IPS-NIHi7 (cell line): Measurements from ENCODE around the gene ACTR1B.
"Not testable (repeated sequence)": the region's sequence is repeated elsewhere in the genome, so short reads cannot be mapped to it uniquely, and the experiment has no call there.

Source experiments
- DNase-seq: peaks from one replicate; pipeline ENCODE4 v3.0.0; 2012; ENCODE audit warnings: mixed read lengths; ENCODE audit errors: extremely low spot score

The ACTR1B gene

DNA sequence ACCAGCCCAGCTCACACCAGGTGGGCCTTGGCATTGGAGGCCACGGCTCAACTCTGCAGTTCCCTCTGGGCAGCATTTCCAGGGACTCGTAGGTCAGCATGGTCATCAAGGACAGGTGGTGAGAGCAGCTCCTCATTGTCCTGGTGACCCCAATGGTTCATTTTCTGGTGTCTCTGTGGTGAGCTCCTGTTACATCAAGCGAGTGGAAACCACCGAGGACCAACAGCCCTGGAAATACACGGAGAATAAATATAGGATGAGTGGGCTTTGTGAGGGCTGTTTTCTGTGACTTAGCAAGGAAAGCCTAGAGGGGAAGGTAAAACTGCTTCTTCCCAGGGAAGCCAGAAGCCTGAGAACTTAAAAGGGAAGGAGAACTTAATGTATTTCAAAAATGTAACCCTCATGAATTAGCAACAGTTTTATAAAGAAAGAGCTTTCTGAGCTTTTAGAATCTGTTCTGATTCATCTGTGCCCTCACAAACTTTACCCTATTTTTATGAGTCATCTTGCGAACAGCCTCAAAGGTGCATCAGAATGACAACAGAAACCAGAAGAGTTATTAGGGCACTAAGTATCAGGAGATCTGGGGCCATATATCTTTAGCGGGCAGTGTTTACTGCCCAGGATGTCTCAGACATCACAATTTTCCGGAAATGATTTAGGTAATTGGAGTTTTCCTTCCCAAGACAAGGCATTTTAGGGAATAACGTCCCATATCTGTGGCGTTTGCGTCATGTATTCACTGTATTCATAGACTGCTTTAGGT is 24.4 kb upstream of the ACTR1B start:
- DNase-seq = no peak

- DNase-seq = not testable (repeated sequence)
Observed at GRCh38 chr2:97687235-97687634, 23.4 kb upstream of the ACTR1B start.

DNA sequence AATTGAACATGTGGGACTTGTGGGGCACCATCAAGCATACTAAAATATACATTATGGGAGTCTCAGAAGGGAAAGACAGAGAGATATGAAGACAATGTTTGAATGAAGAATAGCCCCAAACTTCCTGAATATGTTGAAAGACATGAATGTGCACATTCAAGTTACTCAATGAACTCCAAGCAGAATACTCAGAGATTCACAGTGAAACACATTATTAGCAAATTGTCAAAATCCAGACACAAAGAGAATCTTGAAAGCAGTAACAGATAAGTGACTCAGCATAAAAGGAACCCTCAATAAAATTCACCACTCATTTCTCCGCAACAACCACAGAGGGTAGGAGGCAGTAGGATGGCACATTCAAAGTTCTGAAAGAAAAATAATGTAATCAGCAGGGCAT is 14.5 kb upstream of the ACTR1B start:
- no peak for DNase-seq

- no peak for DNase-seq
Observed at GRCh38 chr2:97677480-97677879, 13.6 kb upstream of the ACTR1B start.

DNA sequence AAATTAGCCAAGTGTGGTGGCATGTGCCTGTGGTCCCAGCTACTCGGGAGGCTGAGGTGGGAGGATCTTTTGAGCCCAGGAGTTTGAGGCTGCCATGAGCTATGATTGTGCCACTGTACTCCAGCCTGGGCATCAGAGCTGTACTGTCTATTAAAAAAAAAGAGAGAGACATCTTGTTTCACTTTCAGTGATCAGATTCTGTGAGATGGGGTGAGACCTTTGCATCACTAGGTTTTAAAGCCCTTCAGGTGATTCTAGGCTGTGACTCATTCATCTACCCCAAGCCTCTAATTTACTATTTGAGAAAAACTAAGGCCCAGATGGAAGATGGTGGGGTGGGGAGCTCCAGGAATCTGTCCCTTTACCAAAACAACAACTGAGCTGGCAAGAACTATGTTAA is 12.8 kb upstream of the ACTR1B start:
- DNase-seq = no peak

DNA sequence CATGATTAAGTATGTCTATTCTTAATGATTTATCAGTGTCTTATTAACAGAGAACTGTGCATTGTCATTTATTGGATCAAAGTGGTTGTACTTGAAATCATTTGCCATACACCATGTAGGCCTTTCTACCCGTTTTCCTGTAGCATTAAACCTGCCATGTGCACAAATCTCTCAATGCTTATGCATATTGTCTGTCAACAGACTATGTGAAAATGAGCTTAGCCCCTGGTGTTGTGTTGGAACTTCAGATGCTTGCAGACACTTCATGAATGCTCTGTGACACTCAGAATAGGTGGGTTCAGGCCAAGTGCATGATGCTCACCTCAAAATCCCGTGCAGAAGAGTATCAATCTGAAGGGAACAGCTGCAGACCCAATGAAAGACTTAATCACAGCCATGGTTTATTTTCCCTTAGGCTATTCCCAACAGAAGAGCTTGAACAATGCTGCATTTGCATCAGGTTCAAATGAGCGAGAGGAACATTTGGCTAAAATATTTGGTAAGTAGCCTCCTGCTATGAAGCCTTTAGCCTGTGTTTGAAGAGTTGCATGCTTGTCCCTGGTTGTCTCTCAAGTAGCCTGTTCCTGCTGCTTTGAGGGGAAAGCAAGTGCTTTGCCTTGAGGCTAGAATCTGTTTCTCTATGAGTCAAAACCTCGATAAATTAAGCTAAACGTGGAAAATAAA is 11.7 kb upstream of the ACTR1B start:
- DNase-seq = no peak

DNA sequence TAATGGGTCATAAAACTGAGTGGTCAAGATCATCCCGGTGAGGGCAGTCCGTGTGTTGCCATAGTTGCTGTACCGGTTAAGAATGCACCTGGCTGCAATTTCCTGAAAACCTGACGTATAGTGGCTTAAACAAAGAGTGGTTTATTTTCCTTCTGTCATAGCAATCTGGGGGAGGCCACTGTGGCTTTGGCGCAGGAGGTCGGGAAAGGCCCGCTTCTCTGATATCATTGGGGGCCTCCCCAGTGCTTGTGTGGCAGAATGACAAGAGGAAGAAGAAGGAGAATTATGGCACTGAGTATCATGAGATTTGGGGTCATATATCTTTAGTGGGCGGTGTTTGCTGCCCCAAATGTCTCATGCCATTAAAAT is 10.1 kb upstream of the ACTR1B start:
- no peak for DNase-seq

DNA sequence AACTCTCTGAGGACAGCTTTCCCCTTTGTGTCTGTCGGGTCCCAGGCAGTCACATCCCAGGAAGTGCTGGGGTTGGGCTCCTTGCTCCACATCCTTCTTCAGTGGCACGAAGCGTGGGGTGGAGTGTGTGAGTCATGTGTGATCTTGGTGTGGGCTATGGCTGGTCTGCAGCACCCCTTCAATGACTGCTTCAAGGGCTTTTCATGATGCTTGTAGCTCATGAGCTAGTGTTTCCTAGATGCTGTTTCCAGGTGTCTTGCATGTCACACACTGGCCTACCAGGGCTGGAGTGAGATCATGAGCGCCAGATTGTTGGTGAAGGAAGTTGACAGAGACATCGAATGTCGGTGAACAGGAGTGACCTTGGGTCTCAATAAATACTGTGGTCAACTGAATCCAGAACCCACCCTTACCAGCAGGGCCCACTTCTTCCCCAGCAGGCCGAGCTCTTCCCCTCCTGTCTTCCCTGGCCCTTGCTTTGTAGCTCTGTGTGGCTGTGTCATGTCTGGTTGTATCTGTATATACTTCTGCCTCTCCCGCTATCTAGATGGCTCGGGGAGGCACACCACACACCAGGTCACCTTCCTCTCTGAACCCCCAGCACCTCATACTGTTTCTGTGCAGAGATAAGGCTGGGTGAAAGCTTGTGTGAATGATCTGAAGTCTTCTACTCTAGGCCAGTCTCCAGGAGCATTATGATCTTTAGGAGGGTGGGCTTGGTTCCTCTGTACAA is 9.5 kb upstream of the ACTR1B start:
- no peak for DNase-seq

- not testable (repeated sequence) for DNase-seq
Observed at GRCh38 chr2:97672606-97673140, 8.8 kb upstream of the ACTR1B start.

DNA sequence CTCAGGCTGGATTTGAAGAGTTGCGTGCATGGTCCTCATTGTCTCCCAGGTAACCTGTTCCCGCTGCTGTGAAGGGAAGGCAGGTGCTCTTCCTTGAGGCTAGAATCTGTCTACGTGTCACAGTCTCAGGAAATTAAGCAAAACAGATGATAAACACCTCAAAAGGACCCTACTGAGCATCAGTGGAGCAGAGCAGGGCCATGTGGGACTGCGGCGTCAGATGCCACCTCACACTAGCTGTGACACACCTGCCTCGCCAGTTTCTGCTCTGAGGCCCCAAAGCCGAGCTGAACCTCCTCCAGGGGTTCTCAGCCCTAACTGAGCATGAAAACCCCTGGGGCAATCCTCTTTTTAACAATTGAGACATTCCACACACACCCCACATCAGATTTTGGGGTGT is 7.7 kb upstream of the ACTR1B start:
- DNase-seq = no peak

- DNase-seq = no peak
Observed at GRCh38 chr2:97670471-97670870, 6.6 kb upstream of the ACTR1B start.

DNA sequence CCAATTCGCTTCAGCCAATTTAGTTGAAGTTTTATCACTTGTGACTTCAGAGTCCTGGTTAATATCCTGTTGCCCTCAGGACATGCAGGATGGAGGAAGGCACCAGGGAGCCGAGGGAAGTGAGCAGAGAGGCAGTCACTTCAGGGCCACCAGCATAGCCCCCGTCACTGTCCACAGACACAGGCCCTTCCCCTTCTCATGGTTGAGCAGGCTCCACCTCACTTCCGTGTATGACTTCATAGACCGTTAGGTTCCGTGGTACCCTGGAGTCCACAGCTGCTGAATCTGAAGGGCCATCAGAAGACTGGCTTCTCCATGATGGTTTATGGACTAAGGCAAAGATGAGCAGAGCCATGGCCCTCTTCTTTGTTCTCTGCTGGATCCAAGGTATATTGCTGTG is 5.6 kb upstream of the ACTR1B start, which contains the start of gene C2orf92:
TSS of gene C2orf92 (plus strand) at position 266 of the 400 bp plus-strand sequence. CDS start at position 342, 76 bp downstream.
- DNase-seq = no peak

- DNase-seq = no peak
Observed at GRCh38 chr2:97664636-97664970, 759 bp upstream of the ACTR1B start.

- DNase-seq = no peak
Observed at GRCh38 chr2:97663626-97663961, 250 bp downstream of the ACTR1B start.

GRCh38 chr2:97662895-97663625 is 784 bp downstream of the ACTR1B start:
- peak; percentile 69 for DNase-seq

DNA sequence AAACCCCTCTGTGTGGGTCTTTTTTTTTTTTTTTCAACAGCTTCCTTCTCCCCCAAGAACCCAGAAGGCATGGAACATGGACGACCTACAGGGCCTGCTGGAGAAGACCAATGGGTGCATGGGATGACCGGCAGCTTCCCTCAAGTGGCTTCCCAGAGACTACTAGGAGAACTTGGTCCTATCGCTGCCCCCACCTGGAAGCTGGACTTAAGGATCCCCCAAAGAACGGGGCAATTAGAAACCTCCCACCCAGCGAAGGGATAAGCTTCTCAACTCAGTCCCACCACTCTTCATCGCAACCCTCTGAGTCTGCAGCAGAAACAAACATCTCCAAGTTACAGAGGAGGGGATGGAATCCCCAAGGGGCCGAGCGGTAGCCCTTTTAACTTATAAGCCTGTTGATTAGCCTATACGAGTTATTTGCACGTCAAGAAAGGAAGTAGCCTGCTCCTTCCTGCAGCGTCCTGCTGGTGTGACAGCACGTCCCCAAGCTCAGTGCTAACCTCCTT is 1.4 kb downstream of the ACTR1B start:
- DNase-seq = peak; percentile 61

DNA sequence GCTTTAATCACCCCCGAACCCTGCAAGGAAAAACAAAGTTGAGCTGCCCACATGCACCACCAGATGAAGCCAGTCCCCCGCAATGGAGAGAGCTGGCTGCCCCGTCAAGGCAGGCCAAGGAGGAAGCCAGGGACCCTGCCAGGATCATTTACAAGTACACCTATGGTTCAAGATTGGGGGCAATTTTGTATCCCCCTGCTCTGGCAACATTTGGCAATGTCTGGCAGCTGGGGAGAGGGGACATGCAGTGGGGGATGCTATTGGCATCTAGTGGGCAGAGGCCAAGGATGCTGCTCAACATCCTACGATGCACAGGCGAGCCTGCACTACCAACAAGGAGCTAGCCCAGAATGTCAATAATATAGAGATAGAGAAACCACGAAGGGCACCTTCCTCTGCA is 1.9 kb downstream of the ACTR1B start:
- no peak for DNase-seq

- no peak for DNase-seq
Observed at GRCh38 chr2:97660775-97661389, 3.0 kb downstream of the ACTR1B start.

GRCh38 chr2:97660044-97660774 is 3.6 kb downstream of the ACTR1B start:
- DNase-seq = no peak

DNA sequence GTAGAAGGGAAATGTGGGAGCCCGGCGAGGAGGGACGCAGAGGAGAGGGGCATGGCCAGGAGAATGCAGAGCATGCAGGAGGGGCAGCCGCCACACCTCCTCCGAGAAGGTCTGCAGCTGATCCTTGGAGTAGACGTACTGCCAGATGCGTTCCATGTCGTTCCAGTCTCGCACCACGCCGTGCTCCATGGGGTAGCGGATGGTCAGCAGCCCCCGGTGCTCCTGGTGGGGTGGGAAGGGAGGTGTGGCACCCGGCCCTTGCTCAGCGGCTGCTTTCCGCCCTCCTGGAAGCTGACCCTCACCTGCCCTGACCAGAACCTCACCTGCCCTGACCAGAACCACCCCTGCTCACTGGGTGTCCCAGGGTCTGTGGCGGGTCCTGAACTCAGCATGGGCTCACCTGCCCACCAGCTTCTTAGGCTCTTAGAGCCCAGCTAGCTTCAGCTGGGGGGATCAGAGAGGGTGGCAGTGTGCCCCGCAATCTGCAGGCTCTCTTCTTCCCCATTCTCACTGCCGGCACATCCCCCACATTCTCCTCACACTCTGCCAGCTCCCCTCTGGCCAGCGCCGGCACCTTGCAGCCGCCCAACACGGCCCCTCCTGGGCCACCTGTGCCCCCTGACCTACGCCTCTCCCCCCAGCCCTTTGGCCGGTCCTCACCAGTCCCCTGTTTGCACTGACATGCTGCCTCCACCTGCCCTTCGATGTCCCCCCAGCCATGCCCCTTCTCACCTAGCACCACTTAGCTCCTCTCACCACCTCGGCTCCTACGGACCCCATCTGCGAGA is 4.4 kb downstream of the ACTR1B start:
- no peak for DNase-seq
